ENCODE measurements around the gene KLRF2. TPM values are rescaled to one million over a fixed set of nuclear protein-coding genes. Genes with fewer than 3 reads are reported as not detected.

Gene KLRF2
- polyA plus RNA-seq, 3 donors, result not detected

- no peak overlapping the region for H3K4me3 ChIP-seq (replicated peaks in 1 of 3; ENCODE audit: low read depth in 2 of 3, low read length in 3 of 3)
- H3K27ac ChIP-seq (ENCODE audit: low read depth in 1 of 2, low read length in 2 of 2), result no peak overlapping the region
- H3K79me2 ChIP-seq (ENCODE audit: insufficient read depth, low read length), result no peaks in the 10 kb centered on the region
- H3K9me3 ChIP-seq (replicated peaks in 1 of 2; ENCODE audit: control insufficient read depth in 1 of 2, insufficient read depth in 1 of 2, low read length in 2 of 2), result no peaks in the 10 kb centered on the region
- H3K4me1 Mint-ChIP-seq, result no peaks in the 10 kb centered on the region
- no peak overlapping the region for H3K9ac ChIP-seq (ENCODE audit: insufficient read depth, low read length, poor library complexity, severe bottlenecking)
- no peaks in the 10 kb centered on the region for H3K27me3 ChIP-seq (ENCODE audit: control insufficient read depth in 2 of 2, insufficient read depth in 2 of 2, low read length in 2 of 2)
- H3K9me3 Mint-ChIP-seq, result peaks cover 0 to 5% (median 3%) of the 10 kb centered on the region in 7 donors
- no peak overlapping the region for H3K4me3 Mint-ChIP-seq
- TF ChIP-seq, protein P1, sequence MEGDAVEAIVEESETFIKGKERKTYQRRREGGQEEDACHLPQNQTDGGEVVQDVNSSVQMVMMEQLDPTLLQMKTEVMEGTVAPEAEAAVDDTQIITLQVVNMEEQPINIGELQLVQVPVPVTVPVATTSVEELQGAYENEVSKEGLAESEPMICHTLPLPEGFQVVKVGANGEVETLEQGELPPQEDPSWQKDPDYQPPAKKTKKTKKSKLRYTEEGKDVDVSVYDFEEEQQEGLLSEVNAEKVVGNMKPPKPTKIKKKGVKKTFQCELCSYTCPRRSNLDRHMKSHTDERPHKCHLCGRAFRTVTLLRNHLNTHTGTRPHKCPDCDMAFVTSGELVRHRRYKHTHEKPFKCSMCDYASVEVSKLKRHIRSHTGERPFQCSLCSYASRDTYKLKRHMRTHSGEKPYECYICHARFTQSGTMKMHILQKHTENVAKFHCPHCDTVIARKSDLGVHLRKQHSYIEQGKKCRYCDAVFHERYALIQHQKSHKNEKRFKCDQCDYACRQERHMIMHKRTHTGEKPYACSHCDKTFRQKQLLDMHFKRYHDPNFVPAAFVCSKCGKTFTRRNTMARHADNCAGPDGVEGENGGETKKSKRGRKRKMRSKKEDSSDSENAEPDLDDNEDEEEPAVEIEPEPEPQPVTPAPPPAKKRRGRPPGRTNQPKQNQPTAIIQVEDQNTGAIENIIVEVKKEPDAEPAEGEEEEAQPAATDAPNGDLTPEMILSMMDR (IDR thresholded peaks at IDR 0.05), result no peak
- no peaks in the 10 kb centered on the region for H3K27me3 Mint-ChIP-seq (ENCODE audit: low read depth in 3 of 3)
- DNase-seq, result no peak
- H4K20me1 ChIP-seq (ENCODE audit: insufficient read depth, low read length), result no peaks in the 10 kb centered on the region
- H3K4me1 ChIP-seq (ENCODE audit: control insufficient read depth in 1 of 2, insufficient read depth in 2 of 2, low read length in 2 of 2), result no peaks in the 10 kb centered on the region
- H3K27ac Mint-ChIP-seq, result no peak overlapping the region
- WGBS (ENCODE audit: insufficient coverage), result 100% methylated on average over 2 of the region's 4 CpGs
- intact Hi-C loops (cut with micrococcal nuclease), result no loop called here
- H3K36me3 ChIP-seq (replicated peaks in 1 of 2; ENCODE audit: control insufficient read depth in 1 of 2, insufficient read depth in 2 of 2, low read length in 2 of 2), result no peaks in the 10 kb centered on the region
- H3K4me2 ChIP-seq (replicated peaks; ENCODE audit: extremely low read depth, low read length, poor library complexity, severe bottlenecking), result no peak overlapping the region
- H2AFZ ChIP-seq (ENCODE audit: insufficient read depth, low read depth, low read length, poor library complexity, severe bottlenecking), result peak overlapping the region; percentile 21
- no peaks in the 10 kb centered on the region for H3K36me3 Mint-ChIP-seq
Observed at GRCh38 chr12:9880532-9881078, 684 bp upstream of the KLRF2 start.

DNA sequence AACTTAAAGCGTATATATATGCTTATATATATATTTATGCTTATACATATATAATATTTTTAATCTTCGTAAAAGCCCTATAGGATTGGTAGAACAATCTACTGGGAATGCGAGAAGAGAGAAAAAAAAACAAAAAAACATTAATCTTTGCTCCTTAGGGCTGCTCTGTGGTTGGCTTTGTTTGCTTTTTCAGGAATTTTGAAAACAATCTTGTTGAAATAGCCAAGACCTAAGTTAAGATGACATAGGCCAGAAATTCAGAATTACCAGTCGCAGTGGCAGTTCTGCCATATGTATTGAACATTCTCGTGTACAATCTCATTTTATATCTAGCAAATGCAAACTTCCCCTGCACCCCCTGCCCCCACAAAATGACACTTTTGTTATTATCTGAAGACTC, 699 bp downstream of the KLRF2 start:
- intact Hi-C loops (cut with micrococcal nuclease), result no loop called here
- no peak overlapping the region for H3K27ac Mint-ChIP-seq
- peaks cover 0 to 1% (median 0%) of the 10 kb centered on the region in 3 donors for H3K27me3 Mint-ChIP-seq (ENCODE audit: low read depth in 3 of 3)
- Histone ChIP-seq H3K36me3 (replicated peaks in 1 of 2; ENCODE audit: control insufficient read depth in 1 of 2, insufficient read depth in 2 of 2, low read length in 2 of 2) (no peaks in the 10 kb centered on the region), H3K27ac (ENCODE audit: low read depth in 1 of 2, low read length in 2 of 2) (no peak overlapping the region), H3K27me3 (ENCODE audit: control insufficient read depth in 2 of 2, insufficient read depth in 2 of 2, low read length in 2 of 2) (no peaks in the 10 kb centered on the region), H3K79me2 (ENCODE audit: insufficient read depth, low read length) (no peaks in the 10 kb centered on the region), H3K4me1 (ENCODE audit: control insufficient read depth in 1 of 2, insufficient read depth in 2 of 2, low read length in 2 of 2) (no peaks in the 10 kb centered on the region), H3K9ac (ENCODE audit: insufficient read depth, low read length, poor library complexity, severe bottlenecking) (no peak overlapping the region), H3K9me3 (replicated peaks in 1 of 2; ENCODE audit: control insufficient read depth in 1 of 2, insufficient read depth in 1 of 2, low read length in 2 of 2) (no peaks in the 10 kb centered on the region), H4K20me1 (ENCODE audit: insufficient read depth, low read length) (no peaks in the 10 kb centered on the region), H3K4me2 (replicated peaks; ENCODE audit: extremely low read depth, low read length, poor library complexity, severe bottlenecking) (no peak overlapping the region), H3K4me3 (replicated peaks in 1 of 3; ENCODE audit: low read depth in 2 of 3, low read length in 3 of 3) (no peak overlapping the region), H2AFZ (ENCODE audit: insufficient read depth, low read depth, low read length, poor library complexity, severe bottlenecking) (no peak overlapping the region)
- no peaks in the 10 kb centered on the region for H3K9me3 Mint-ChIP-seq
- no peak overlapping the region for H3K4me3 Mint-ChIP-seq
- TF ChIP-seq, protein P1 (IDR thresholded peaks at IDR 0.05), result no peak
- no peaks in the 10 kb centered on the region for H3K4me1 Mint-ChIP-seq
- WGBS (ENCODE audit: insufficient coverage), result 93% methylated on average over 2 of the region's 5 CpGs
- H3K36me3 Mint-ChIP-seq, result no peaks in the 10 kb centered on the region
- DNase-seq, result no peak

Measured in CD14-positive monocyte (primary cell).